ENCODE measurements around the gene BCAS1.

The BCAS1 gene

DNA sequence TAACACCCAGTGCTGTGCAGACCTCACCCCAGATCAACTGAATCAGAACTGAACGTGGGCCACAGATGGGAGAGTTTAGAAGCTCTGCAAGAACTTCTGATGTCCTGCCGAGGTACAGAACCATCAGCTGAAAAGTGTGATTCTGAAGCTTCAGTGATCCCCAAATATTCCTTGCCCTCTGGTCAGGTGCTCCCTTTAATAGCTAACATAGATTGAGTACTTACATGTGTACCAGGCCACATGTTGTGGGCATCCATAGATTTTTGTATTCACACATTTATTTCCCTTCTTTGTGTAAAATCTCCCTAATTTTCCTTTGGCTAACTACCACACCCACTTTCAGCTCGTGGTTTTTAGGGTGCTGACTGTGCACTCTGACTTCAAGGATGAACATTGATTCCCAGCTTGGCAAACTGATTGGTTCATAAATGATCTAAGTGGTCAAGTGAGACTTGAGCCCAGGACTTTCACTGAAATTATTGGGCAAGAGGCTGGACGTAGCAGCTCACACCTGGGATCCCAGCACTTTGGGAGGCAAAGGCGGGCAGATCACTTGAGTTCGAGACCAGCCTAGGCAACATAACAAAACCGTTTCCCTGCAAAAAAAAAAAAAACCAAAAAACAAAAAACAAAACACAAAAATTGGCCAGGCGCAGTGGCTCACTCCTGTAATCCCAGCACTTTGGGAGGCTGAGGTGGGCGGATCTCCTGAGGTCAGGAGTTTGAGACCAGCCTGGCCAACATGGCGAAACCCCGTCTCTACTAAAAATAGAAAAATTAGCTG lies 162.2 kb downstream of the BCAS1 start:
- DNase-seq (ENCODE audit: low read depth in 2 of 2): no peak

DNA sequence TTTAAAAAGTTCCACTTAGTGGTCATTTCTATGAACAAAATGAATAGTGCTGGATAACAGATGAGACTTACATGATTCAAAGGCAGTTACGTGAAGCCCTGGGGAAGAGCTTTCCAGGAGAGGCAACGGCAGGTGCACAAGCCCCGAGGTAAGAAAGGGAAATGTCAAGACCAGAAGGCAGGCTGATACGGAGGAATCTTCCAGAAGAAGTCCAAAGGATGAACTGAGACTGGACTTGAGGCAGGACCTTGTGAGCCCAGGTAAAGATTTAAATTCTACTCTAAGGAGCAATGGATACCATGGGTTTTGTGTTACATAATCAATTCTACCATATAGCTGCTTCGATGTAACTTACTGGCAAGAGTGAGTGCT lies 164.6 kb downstream of the BCAS1 start:
- DNase-seq (ENCODE audit: low read depth in 2 of 2): no peak

DNA sequence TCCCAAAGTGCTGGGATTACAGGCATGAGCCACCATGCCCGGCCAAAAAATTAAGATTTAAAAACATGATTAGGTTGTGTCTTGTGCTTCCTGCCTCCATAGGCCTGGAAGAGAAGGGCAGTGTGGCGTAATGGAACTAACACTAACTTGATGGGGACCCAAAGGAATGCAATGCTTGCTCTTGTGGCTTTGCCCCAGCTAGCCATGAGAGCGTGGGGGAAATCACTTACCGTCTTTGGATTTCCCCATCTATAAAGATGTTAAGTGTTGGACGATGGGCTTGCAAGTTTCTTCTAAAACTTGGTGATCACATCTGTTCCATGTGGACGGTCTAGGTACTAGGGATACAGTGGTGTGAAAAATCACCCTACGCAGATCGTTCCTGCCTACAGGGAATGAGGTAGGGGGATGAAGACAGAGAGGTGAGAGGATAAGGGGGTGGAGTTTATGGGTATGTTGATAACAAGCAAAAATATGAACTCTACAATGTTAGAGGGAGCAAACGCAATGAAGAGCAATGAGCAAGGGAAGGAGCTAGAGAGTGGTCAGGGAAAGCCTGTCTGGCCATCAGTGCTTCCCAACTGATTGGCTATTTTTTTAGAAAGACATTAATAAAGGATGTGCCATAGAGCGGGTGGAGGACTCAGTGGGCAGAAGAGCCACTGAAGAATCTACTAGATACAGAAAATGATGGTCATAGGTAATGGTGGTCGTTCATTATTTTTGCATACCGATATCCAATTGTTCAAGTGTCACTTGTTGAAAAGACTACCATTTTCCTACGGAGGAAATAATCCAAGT lies 165.2 kb downstream of the BCAS1 start:
- no peak for DNase-seq (ENCODE audit: low read depth in 2 of 2)

DNA sequence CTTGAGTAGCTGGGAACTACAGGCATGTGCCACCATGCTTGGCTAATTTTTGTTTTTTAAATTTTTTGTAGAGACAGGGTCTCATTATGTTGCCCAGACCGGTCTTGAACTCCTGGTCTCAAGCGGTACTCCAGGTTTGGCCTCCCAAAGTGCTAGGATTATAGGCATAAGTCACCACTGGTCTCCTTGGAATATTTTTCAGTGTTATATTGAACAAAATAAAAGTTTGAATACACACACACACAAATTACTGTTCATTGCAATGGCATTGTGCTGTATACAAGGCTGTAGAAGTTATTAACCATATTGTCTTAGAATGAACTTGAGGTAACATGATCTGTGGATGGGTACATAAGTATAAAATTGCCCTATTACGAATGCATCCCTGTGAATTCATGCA lies 166.1 kb downstream of the BCAS1 start:
- DNase-seq (ENCODE audit: low read depth in 2 of 2): no peak

DNA sequence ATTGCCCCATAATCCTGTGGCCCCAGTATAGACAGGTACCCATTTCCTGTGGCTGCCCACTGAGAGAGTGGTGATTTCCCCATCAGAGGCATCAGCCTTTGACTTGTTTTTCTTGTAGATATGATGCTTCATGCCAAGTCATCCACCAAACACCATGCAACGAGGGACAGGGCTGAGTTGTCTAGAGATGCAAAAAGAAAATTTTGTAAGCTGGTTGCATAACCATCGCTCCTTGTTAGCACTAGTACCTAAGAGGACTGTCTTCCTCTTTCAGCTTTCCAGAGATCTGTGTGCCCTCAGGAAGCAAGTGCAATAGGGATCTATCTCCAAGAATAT lies 166.8 kb downstream of the BCAS1 start:
- no peak for DNase-seq (ENCODE audit: low read depth in 2 of 2)

DNA sequence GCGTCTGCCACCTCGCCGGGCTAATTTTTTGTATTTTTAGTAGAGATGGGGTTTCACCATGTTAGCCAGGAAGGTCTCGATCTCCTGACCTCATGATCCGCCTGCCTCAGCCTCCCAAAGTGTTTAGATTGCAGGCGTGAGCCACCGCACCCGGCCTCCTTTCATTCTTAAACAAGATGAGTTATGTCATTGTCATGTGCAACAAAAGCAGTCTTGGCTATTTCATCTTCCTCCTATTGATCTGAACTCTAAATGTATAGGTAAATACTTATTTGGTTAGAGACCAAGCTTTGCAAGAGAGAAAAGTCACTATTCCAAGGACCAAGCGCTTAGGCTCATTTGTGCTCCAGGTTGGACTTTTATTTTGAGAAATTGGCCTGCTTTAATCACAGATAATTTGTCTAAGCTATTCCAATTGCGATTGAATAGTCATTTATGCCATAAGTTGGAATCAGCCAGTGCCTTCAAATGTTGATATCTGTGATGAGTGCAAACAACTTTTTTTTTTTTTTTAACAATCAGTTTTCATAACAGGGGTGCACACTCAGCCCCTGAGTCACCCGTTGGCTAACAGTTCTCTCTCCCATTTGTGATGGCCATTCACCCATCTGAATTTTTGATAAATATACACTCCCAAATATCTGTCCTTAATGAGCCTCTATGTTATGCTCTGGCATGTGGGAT lies 167.3 kb downstream of the BCAS1 start:
- no peak for DNase-seq (ENCODE audit: low read depth in 2 of 2)

DNA sequence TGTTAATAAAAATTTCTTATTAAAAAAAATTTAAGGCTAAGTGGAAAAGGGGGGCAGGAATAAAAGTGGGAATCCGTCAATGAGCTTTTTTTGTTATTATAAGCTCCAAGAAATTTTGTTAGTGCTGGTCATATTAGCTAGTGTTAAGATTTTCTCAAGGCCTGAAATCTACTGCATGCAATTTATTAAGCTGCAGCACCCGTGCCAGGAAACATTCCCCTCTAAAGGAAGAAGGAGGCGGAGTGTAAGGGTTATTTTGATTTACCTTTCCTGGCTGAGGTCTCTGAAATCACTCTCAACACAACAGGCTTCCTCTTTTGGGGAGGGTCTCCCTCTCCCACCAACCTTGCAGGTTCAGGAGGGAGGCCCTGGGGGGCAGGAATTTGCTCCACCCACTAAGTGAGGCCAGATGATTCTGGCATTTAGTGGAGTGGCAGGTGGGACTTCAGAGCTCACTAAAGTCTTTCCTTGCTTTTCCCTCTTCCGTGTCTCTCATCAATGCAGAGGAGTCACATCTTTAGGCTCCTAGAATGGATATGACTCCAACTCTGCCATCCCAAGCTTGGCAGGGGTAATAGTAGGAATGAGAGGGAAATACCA lies 168.8 kb downstream of the BCAS1 start:
- no peak for DNase-seq (ENCODE audit: low read depth in 2 of 2)

DNA sequence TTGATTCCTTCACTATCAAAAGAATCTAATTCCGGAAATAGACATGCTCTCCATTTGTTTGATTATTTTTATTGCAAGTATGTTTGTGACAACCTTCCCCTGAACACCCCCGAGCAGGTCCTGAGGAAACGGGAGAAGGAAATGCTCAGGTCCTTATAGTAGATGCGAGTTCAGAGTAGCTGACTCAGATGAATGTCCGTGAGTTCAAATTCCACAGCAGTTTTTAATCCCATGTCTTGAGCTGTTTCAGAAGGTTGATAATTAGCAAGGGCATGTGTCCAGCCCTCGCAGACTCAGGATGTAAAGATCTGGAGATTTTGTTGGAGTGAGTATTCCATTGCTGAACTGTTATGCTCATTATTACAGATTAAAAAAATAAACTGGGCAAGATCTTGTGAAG lies 169.3 kb downstream of the BCAS1 start:
- no peak for DNase-seq (ENCODE audit: low read depth in 2 of 2)

DNA sequence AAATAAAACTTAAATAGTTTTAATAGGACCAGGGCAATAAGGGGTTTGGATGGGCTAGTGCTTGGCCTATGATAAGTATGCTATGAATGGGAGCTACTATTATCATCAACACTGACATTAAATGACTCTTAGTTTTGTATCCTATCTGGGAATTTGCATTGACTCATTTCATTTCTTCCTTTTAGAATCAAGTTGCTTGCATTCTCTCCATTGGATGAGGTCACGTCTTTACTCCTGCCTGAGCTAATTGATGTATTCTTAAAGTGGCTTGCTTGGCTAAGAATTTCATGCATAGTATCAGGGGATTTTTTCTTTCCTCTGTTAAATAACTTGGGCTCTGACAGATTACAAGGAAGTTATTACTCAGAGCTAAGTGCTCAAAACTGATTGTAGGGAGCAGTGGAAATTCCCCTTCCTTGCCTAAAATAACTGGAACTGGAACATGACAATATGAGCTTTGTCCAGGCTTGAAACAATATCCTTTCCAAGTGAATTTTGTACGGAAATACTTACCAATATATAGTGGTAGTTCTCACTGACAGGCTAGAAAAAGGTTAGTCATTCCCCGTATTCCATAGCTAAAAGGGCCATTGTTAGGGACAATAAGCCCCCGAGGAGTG lies 169.9 kb downstream of the BCAS1 start:
- DNase-seq (ENCODE audit: low read depth in 2 of 2): no peak

DNA sequence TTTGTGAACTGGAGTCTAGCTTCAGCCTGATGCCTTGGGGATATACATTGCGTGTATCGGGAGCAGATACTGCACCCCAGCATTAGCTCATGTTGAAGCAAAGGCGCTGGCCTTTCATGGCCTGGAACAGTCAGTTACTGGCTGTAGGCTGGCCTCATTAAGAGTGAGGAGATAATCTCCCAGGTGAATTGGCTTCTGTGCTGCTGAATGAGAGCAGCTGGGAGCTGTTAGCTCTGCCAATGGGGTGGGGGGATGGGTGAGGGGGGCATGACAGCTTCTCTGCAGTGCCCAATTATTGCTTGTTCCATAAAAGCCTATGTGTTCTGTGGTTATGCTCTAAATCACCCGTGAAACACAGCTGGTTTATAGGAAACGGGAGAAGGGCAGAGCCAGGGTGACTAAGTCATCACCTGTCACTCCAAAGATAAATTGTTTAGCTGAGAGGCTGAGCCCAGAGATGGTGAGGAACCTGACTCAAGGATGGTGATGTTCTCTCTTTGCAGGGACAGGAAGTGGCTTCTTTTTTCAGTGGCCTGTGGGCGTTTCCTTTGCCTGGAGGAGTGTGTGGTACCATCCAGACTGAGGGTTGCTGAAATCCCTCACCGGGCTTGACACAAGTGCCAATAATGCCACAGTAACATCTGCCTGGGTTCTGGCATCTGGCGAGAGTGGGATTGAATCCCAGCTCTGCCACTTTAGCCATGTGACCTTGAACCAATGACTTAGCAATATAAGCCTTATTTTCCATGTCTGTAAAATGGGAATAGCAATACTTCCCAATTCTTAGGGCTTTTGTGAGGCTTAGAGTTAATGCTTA lies 170.8 kb downstream of the BCAS1 start:
- peak; percentile 48 to 80 for DNase-seq (ENCODE audit: low read depth in 2 of 2)

DNA sequence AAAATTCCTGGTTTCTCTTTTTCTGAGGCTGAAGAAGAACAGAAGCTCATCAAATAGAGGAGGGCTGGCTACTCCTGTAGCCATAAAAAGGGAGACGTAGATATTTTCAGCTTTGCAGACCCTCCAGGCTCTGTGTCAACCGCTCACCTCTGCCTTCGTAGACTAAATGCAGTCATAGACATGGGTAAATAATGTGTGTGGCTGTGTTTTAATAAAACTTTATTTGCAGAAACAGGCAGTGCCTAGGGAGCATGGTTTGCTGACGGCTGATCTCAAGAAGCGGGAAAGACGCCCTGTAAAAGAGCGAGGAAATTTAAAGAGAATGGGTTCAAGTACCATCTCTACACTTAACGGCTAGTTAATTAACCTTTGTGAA lies 171.8 kb downstream of the BCAS1 start:
- DNase-seq (ENCODE audit: low read depth in 2 of 2): no peak

DNA sequence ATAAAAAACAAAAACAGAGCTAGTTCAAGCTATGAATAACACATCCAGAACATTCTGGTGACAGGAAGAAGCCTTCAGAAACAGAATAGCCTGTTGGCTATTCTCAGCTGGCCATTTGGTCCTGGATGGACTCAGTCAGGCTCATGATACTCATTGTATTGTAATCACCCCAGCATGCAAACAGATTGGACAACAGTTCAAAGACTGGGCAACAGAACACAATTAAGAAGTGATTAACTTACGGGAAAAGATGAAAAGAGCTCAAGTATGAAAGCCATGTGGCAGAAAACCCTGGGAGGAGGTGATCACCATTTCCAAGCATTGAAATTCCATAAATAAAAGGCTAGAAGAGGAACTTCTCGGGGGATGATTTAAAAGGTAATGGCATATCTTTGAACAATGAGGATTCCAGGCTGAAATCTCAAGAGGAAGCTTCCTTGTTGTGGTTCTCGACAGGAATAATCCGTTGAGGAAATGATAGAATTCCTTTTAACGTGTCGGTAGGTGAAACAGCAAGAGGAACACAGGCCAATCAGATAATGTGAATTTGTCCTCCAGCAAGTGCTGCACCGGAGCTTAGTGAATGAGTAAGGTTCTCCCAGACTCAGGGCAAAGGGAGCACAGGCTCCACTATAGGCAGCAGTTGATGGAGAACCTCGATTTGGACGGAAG lies 172.4 kb downstream of the BCAS1 start:
- no peak for DNase-seq (ENCODE audit: low read depth in 2 of 2)

DNA sequence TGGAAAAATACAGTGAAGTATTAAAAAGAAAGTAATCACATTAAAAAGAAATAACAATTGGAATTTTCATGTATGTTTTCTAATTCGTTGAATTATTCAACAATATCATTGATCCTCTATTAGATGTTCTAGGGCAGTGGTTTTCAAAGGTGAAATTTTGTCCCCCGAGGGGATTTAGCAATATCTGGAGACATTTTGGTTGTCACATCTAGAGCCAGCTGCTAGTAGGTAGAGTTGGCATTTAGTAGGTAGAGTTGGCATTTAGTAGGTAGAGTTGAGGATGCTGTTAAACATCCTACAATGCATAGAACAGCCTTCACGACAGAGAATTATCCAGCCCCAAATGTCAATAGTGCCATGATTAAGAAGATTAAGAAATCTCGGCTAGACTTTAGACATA lies 173.7 kb downstream of the BCAS1 start:
- no peak for DNase-seq (ENCODE audit: low read depth in 2 of 2)

DNA sequence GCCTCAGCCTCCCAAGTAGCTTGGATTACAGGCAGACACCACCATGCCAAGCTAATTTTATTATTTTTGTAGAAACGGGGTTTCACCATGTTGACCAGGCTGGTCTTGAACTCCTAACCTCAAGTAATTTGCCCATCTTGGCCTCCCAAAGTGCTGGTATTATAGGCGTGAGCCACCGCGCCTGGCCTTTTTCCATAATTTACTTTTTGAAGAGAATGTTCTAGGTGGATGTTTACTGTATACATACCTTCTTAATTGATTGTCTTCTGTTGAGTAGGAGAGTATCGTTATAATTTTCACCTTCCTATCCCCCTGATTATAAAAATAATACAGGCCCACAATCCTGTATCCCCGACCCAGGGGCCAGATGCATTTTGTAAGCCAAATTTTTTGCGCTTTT lies 174.4 kb downstream of the BCAS1 start:
- no peak for DNase-seq (ENCODE audit: low read depth in 2 of 2)

DNA sequence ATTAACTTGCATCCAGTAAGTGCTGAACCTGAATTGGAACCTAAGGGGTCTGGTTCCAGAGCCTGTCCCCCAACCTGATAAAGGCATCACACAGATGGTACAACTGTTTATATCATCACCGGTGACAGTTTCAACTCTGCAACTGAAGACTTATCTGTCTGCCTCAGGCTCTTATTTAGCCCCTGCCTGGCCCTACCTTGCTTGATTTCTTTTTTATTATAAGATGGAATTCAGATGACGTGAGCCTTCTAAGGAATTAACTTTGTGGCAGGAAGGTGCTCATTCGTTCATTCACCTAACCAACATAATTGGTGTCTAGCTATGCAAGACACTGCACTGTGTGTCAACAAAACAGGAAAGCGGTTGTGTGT lies 175.0 kb downstream of the BCAS1 start:
- no peak for DNase-seq (ENCODE audit: low read depth in 2 of 2)

DNA sequence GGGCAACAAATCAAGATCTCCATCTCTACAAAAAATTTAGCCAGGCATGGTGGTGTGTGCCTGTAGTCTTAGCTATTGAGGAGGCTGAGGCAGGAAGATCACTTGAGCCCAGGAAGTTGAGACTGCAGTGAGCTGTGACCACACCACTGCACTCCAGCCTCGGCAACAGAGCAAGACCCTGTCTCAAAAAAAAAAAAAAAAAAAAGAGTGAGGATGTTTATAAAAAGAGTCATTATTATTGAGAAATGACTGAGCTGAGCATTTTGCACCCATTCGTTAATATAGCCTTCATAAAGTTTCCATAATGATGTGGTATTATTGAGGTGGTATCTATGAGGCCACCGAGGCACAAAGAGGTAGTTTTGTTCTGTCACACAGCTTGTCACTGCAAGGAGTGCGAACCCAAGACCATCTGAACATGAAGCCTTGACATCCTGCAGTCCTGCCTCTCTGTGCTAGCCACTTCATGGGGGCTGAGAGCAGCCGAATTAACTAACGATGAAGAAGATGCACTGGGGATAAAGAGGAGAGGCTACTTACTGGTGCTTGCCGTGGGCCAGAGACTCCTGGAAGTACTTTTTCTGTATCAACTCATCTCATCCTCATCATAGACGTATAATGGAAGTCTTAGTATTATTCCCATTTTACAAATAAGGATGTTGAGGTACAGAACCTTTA lies 175.5 kb downstream of the BCAS1 start:
- DNase-seq (ENCODE audit: low read depth in 2 of 2): no peak
